ENCODE results near the gene MAN2B1. TPM values are rescaled to one million over a fixed set of nuclear protein-coding genes. Genes with fewer than 3 reads are reported as not detected.
"Not testable (repeated sequence)": the region's sequence is repeated elsewhere in the genome, so short reads cannot be mapped to it uniquely, and the experiment has no call there.

Gene MAN2B1
- 100 to 1,000 TPM in 5 of 6 donors, 10 to 100 TPM in 1; 56.8 to 299 (median 121) TPM for total RNA-seq

GRCh38 chr19:12666265-12667048, at the start of gene MAN2B1, which contains the start of gene WDR83:
Gene MAN2B1, minus strand, starts transcription at chr19:12666742. Its CDS starts 41 bp downstream, at chr19:12666701.
Gene WDR83, plus strand, starts transcription at chr19:12666807. Its CDS starts 2,984 bp downstream, at chr19:12669791.
- Histone ChIP-seq H3K27ac (peak within 1 kb of the TSS; percentile 79 to 89 (median 84)), H3K9me3 (no peaks in the 10 kb centered on the region), H3K27me3 (no peaks in the 10 kb centered on the region), H3K36me3 (peaks cover 0 to 35% (median 22%) of the 10 kb centered on the region in 4 donors), H3K4me3 (peak within 1 kb of the TSS; percentile 69 to 90 (median 80)), H3K4me1 (peaks cover 40 to 60% (median 44%) of the 10 kb centered on the region in 4 donors)
- ATAC-seq (ENCODE audit: low FRiP score in 2 of 2) (peak; percentile 87), DNase-seq (peak; percentile 82 to 96)
- TF ChIP-seq CTCF (IDR thresholded peaks at IDR 0.05) (no peak), POLR2A (IDR thresholded peaks at IDR 0.05) (peak in 3 of 4 donors; percentile 36 to 65 (median 38)), POLR2AphosphoS5 (IDR thresholded peaks at IDR 0.05) (peak; percentile 30 to 46)
- 2% methylated on average over 24 to 34 of the region's 46 CpGs for WGBS, 2 donors

- TF ChIP-seq EP300 (IDR thresholded peaks at IDR 0.05): no peak
- TF ChIP-seq POLR2A (IDR thresholded peaks at IDR 0.05): no peak
- TF ChIP-seq CTCF (IDR thresholded peaks at IDR 0.05): no peak
- no peak for TF ChIP-seq POLR2AphosphoS5 (IDR thresholded peaks at IDR 0.05)
- DNase-seq (no peak), ATAC-seq (ENCODE audit: low FRiP score in 2 of 2) (no peak)
- Histone ChIP-seq H3K4me1 (peaks cover 9 to 10% (median 10%) of the 10 kb centered on the region in 4 donors), H3K9me3 (no peaks in the 10 kb centered on the region), H3K27ac (no peak overlapping the region), H3K36me3 (peaks cover 18 to 74% (median 60%) of the 10 kb centered on the region in 4 donors), H3K4me3 (no peak overlapping the region), H3K27me3 (no peaks in the 10 kb centered on the region)
- 92 to 100% methylated on average over 3 of the region's 3 CpGs for WGBS, 2 donors
Measured at GRCh38 chr19:12715929-12716328, 49.4 kb upstream of the MAN2B1 start.

- Histone ChIP-seq H3K4me3 (no peak overlapping the region), H3K9me3 (no peaks in the 10 kb centered on the region), H3K27ac (no peak overlapping the region), H3K36me3 (peaks cover 27 to 82% (median 68%) of the 10 kb centered on the region in 4 donors), H3K4me1 (peaks cover under 1 to 2% (median 1%) of the 10 kb centered on the region in 4 donors), H3K27me3 (no peaks in the 10 kb centered on the region)
- WGBS, 2 donors: 94 to 97% methylated on average over 6 to 15 of the region's 15 CpGs
- DNase-seq: no peak
- TF ChIP-seq POLR2AphosphoS5 (IDR thresholded peaks at IDR 0.05): no peak
- TF ChIP-seq CTCF (IDR thresholded peaks at IDR 0.05): no peak
- no peak for TF ChIP-seq EP300 (IDR thresholded peaks at IDR 0.05)
- TF ChIP-seq POLR2A (IDR thresholded peaks at IDR 0.05): no peak
- no peak for ATAC-seq (ENCODE audit: low FRiP score in 2 of 2)
Measured at GRCh38 chr19:12715102-12715501, 48.6 kb upstream of the MAN2B1 start.

GRCh38 chr19:12713304-12713703, 46.8 kb upstream of the MAN2B1 start:
- 96 to 98% methylated on average over 9 of the region's 9 CpGs for WGBS, 2 donors

GRCh38 chr19:12712077-12712476, 45.5 kb upstream of the MAN2B1 start:
- H3K27me3 ChIP-seq; ATAC-seq (ENCODE audit: low FRiP score in 2 of 2); H3K4me3 ChIP-seq; H3K4me1 ChIP-seq; H3K9me3 ChIP-seq; H3K27ac ChIP-seq: not testable (repeated sequence)
- TF ChIP-seq CTCF (IDR thresholded peaks at IDR 0.05): peak; percentile 15 to 57 (median 34)
- H3K36me3 ChIP-seq: peaks cover 39 to 96% (median 77%) of the 10 kb centered on the region in 4 donors
- peak in 1 of 2 donors; percentile 44 for DNase-seq
- WGBS, 2 donors: 61 to 91% methylated on average over 3 to 11 of the region's 14 CpGs

More at GRCh38 chr19:12713304-12713703, 46.8 kb upstream of the MAN2B1 start:
- not testable (repeated sequence) for H3K9me3 ChIP-seq; H3K27ac ChIP-seq; H3K4me3 ChIP-seq; H3K4me1 ChIP-seq; ATAC-seq (ENCODE audit: low FRiP score in 2 of 2); DNase-seq; H3K27me3 ChIP-seq
- H3K36me3 ChIP-seq: peaks cover 36 to 93% (median 78%) of the 10 kb centered on the region in 4 donors
